Gastroesophageal sphincter (tissue), 3 donors: ENCODE results near the gene RGSL1.

ENCODE experiments used
- CTCF ChIP-seq, 4 experiments: fragments of 200-600 bp in 2 of 4; fragments of 450-650 bp in 2 of 4; sonication (generic) in 1 of 4; IDR thresholded peaks; one replicate each; pipeline ENCODE4 v1.5.1; 2017 to 2019; ENCODE audit warnings: antibody characterized with exemption in 4 of 4, mild to moderate bottlenecking in 2 of 4, moderate library complexity in 2 of 4
- EP300 ChIP-seq: sonication (generic); formaldehyde crosslinking; IDR thresholded peaks from one replicate; pipeline ENCODE4 v1.6.1; 2017; ENCODE audit warnings: antibody characterized with exemption, mild to moderate bottlenecking

GRCh38 chr1:182413486-182413885 lies 36.5 kb upstream of the RGSL1 start:
- TF ChIP-seq CTCF (IDR thresholded peaks at IDR 0.05) (no peak), EP300 (no peak)
